ENCODE measurements around the gene AGAP1.

DNA sequence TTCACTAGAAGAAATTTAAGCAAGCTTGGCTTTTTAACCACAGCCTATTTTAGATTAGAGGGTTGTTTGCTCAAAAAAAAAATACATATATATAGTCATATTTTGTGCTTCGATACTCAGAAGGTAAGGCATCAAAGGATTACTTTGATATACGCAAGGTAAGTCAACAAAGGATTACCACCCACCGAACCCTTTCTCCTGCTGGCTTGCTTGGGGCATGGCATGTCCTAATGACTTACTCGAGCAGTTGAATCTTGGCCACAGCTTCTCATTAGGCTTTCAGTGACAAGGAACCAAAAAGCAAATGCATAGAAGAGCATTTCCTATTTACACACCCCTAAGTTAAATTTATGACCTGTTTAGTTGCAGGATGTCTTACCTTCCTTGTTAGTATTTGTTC, 295.7 kb downstream of the AGAP1 start:
- TF ChIP-seq, protein P1, sequence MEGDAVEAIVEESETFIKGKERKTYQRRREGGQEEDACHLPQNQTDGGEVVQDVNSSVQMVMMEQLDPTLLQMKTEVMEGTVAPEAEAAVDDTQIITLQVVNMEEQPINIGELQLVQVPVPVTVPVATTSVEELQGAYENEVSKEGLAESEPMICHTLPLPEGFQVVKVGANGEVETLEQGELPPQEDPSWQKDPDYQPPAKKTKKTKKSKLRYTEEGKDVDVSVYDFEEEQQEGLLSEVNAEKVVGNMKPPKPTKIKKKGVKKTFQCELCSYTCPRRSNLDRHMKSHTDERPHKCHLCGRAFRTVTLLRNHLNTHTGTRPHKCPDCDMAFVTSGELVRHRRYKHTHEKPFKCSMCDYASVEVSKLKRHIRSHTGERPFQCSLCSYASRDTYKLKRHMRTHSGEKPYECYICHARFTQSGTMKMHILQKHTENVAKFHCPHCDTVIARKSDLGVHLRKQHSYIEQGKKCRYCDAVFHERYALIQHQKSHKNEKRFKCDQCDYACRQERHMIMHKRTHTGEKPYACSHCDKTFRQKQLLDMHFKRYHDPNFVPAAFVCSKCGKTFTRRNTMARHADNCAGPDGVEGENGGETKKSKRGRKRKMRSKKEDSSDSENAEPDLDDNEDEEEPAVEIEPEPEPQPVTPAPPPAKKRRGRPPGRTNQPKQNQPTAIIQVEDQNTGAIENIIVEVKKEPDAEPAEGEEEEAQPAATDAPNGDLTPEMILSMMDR (IDR thresholded peaks at IDR 0.05), result no peak
- no peak for TF ChIP-seq POLR2AphosphoS5 (IDR thresholded peaks at IDR 0.05)
- TF ChIP-seq POLR2A (IDR thresholded peaks at IDR 0.05), result no peak
